H1 (cell line): ENCODE results near the gene CTDP1. TPM values are rescaled to one million over a fixed set of nuclear protein-coding genes. Genes with fewer than 3 reads are reported as not detected.

Experiments used
- ATF3 ChIP-seq: IDR thresholded peaks from 2 replicates; pipeline ENCODE4 v1.6.1; 2011; ENCODE audit warnings: low read depth, mild to moderate bottlenecking, low read length; ENCODE audit not compliant: insufficient read depth
- BRCA1 ChIP-seq: IDR thresholded peaks from 2 replicates; pipeline ENCODE4 v1.6.1; 2012; ENCODE audit warnings: low read depth, low read length, improper control_type of control experiment
- EP300 ChIP-seq, 2 experiments: IDR thresholded peaks; 1 replicate in 1 of 2; 2 replicates in 1 of 2; pipeline ENCODE4 v1.6.1; 2011 to 2012; ENCODE audit warnings: low read depth in 2 of 2, low read length in 2 of 2, mild to moderate bottlenecking in 2 of 2, borderline replicate concordance in 1 of 2, inconsistent platforms in 1 of 2, moderate library complexity in 1 of 2
- FOSL1 ChIP-seq: IDR thresholded peaks from 2 replicates; pipeline ENCODE4 v1.6.1; 2011; ENCODE audit warnings: mild to moderate bottlenecking, low read depth, low read length, moderate library complexity; ENCODE audit not compliant: insufficient read depth
- GTF2F1 ChIP-seq: IDR thresholded peaks from 2 replicates; pipeline ENCODE4 v1.6.1; 2012; ENCODE audit warnings: low read depth, low read length, improper control_type of control experiment, borderline replicate concordance
- HDAC6 ChIP-seq: IDR thresholded peaks from one replicate; pipeline ENCODE4 v1.7.1; 2012; ENCODE audit warnings: low read depth, mild to moderate bottlenecking, inconsistent platforms, low read length, moderate library complexity
- PHF8 ChIP-seq: fragments of 200-600 bp; sonication (generic); conservative IDR thresholded peaks from 2 replicates; pipeline ENCODE4 v1.7.1; 2012; ENCODE audit warnings: low read depth, mild to moderate bottlenecking, inconsistent platforms, low read length, moderate library complexity
- RBBP5 ChIP-seq: IDR thresholded peaks from 2 replicates; pipeline ENCODE4 v1.7.1; 2012; ENCODE audit warnings: low read depth, mild to moderate bottlenecking, inconsistent platforms, low read length, moderate library complexity, borderline replicate concordance
- SAP30 ChIP-seq: fragments of 300-600 bp; sonication (generic); IDR thresholded peaks from 2 replicates; pipeline ENCODE4 v1.7.1; 2012; ENCODE audit warnings: low read length, moderate library complexity, mild to moderate bottlenecking, inconsistent platforms; ENCODE audit not compliant: insufficient read depth, insufficient replicate concordance
- SIN3A ChIP-seq, 2 experiments: IDR thresholded peaks in 1 of 2; conservative IDR thresholded peaks in 1 of 2; 2 replicates each; pipeline ENCODE4 v1.6.1; 2011 to 2012; ENCODE audit warnings: low read length in 2 of 2, improper control_type of control experiment in 1 of 2, low read depth in 1 of 2, mild to moderate bottlenecking in 1 of 2
- SRF ChIP-seq: IDR thresholded peaks from 2 replicates; pipeline ENCODE4 v1.6.1; 2011; ENCODE audit warnings: mild to moderate bottlenecking, low read depth, low read length, moderate library complexity
- TAF1 ChIP-seq: IDR thresholded peaks from 2 replicates; pipeline ENCODE4 v1.6.1; 2011; ENCODE audit warnings: mild to moderate bottlenecking, low read depth, low read length
- polyA plus RNA-seq, 7 experiments: library from polyadenylated mRNA; depleted of rRNA in 3 of 7; stranded (reverse) in 5 of 7; unstranded in 2 of 7; fragments of >200 nt in 5 of 7; fragments of 200-250 nt in 2 of 7; gene quantifications; 1 replicate in 5 of 7; 2 replicates in 1 of 7; 4 replicates in 1 of 7; pipeline versions ENCODE4 v1.2.1 to v1.2.3, GENCODE V29; 2011 to 2013; ENCODE audit warnings: missing spikeins in 2 of 7, mixed read lengths in 2 of 7
- total RNA-seq: library from RNA; stranded (reverse); fragmentation: NEBNext Ultra II Directional; extraction: Animal tissue kit (Norgen Biotek cat#: 25700); gene quantifications from 2 replicates; pipeline ENCODE4 v1.2.1, GENCODE V29; 2021

The CTDP1 gene
- total and polyA plus RNA-seq, 2 of the 8 experiments (the other 6 are each of a cell fraction or from before 2014, with no cell fraction given), result 16.6 to 37.0 TPM

GRCh38 chr18:79679552-79680099 lies at the start of gene CTDP1 (continued):
- TF ChIP-seq PHF8 (peak; percentile 72; the same call in 1 of the 2 replicates), HDAC6 (no peak), GTF2F1 (no peak), SAP30 (no peak), SRF (peak; percentile 88), FOSL1 (no peak), TAF1 (peak; percentile 69), BRCA1 (0 out of 2 replicates have a peak, but pooled peaks have one; percentile 15), RBBP5 (peak; percentile 99), SIN3A (conservative IDR thresholded peaks at IDR 0.05 in 1 of 2, IDR thresholded peaks at IDR 0.05 in 1 of 2; ENCODE audit: low read depth in 1 of 2, low read length in 2 of 2) (peak in 1 of 2 experiments; percentile 12; a peak in 1 of 4 replicates), ATF3 (peak; percentile 92), EP300 (IDR thresholded peaks at IDR 0.05; ENCODE audit: borderline replicate concordance in 1 of 2, low read depth in 2 of 2, low read length in 2 of 2) (peak in 1 of 2 experiments; percentile 19; a peak in 1 of 3 replicates)
- TF ChIP-seq, all 59 proteins: peak for 15
